GM12874 (cell line): ENCODE results near the gene FMR1.

Source experiments
- TF ChIP-seq, protein P1 (sequence below): IDR thresholded peaks from 2 replicates; pipeline ENCODE4 v1.5.1; 2011; ENCODE audit warnings: low read depth, mild to moderate bottlenecking, control low read depth, low read length, moderate library complexity; ENCODE audit not compliant: insufficient read depth

Gene FMR1

GRCh38 chrX:147911192-147912022, at the start of gene FMR1:
TSS of gene FMR1 (plus strand) at chrX:147911919. CDS start at chrX:147912180, 261 bp downstream.
- TF ChIP-seq, protein P1, sequence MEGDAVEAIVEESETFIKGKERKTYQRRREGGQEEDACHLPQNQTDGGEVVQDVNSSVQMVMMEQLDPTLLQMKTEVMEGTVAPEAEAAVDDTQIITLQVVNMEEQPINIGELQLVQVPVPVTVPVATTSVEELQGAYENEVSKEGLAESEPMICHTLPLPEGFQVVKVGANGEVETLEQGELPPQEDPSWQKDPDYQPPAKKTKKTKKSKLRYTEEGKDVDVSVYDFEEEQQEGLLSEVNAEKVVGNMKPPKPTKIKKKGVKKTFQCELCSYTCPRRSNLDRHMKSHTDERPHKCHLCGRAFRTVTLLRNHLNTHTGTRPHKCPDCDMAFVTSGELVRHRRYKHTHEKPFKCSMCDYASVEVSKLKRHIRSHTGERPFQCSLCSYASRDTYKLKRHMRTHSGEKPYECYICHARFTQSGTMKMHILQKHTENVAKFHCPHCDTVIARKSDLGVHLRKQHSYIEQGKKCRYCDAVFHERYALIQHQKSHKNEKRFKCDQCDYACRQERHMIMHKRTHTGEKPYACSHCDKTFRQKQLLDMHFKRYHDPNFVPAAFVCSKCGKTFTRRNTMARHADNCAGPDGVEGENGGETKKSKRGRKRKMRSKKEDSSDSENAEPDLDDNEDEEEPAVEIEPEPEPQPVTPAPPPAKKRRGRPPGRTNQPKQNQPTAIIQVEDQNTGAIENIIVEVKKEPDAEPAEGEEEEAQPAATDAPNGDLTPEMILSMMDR: no peak

DNA sequence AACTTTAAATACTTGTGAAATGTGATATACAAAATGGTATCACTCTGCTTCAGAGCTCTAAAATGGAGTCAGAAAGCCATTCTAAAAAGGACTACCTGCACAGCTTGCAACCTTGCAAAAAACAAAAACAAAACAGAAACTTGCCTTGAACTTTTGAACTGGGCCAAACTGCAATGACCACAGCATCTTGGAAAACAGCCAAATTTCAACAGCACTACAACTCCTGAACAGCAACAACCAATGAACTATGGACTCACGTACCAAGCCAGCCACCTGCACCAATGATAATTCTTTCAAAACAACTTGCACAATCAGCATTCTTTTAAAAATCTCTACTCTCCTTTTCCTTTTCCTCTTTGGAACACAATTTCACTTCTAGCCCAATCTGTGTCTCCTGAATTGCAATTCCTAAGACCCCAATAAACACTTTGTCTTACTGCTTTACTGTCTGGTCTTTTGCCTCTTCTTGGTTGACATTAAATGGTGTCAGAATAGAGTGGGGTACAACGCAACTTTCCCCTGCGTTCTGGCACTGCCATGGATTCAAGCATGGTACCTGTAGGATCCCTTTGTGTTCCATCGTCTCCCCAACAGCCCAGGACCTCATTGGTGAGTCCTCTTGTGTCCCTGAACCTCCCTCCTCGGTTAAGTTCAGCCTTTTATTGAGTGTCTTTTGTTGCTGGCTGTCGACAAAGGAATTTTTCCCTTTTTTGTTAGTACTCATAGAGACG, 35.7 kb upstream of the FMR1 start:
- TF ChIP-seq, protein P1: no peak

DNA sequence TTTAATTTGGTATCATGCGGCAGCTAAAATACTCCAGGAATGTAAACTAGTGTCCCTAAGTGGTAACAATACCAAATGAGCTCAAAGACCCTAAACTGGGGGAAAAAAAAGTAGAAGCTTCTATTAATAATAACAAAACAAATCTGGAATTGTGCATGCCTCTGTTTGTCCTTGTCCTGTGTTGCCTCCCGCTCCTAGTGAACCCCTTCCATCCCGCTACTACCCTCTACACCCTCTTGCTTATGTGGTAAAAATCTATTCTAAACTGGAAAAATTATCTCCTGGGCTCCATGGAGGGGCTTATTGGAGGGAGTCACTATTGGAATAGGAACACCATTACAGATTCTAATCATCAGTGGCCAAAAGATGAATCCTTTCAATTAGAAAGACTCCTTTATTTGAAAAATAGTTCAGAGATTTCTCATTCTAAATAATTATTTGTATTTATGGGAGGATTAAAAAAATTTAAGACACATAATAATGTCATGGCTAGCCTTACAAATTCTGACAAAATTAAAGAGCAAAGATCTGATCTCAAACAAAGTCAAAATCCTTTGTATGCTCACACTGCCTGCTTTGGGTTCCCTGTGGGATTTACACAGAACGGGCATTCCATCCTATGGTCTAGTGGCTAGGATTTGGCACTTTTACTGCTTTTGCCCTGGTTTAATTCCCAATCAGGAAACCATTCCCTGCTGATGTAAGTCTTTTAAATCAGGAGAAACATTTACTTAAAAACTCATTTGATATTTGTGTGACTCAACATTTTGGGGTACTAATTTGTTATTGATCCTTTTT, 34.7 kb upstream of the FMR1 start:
- TF ChIP-seq, protein P1: no peak

GRCh38 chrX:147877726-147878125, 34.0 kb upstream of the FMR1 start:
- TF ChIP-seq, protein P1: no peak

- TF ChIP-seq, protein P1: no peak
Measured at GRCh38 chrX:147884958-147885357, 26.8 kb upstream of the FMR1 start.

GRCh38 chrX:147890756-147891155, 21.0 kb upstream of the FMR1 start:
- TF ChIP-seq, protein P1: no peak

DNA sequence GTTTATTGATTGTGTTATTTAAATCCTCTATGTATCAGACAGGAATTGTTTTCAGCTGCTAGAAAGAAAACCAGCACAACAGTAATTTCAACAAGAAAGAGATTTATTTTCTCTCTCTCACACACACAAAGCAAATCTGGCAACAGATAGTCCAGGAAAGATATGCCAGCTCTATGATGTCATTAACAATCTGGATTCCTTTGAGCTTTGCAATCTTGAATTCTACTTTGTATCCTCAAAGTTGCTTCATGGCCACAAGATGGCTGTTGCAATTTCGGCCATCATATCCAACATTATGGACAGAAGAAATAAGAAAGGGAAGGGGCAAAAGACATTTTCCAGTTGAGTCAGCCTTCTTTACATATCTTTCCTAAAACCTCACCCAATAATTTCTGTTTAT, 19.8 kb upstream of the FMR1 start:
- TF ChIP-seq, protein P1: no peak
